ENCODE results near the gene MYO1F.
A peak's percentile ranks its signal among the peaks of the same experiment; 100 is the strongest.
"Not testable (repeated sequence)": the region's sequence is repeated elsewhere in the genome, so short reads cannot be mapped to it uniquely, and the experiment has no call there.

MYO1F gene

GRCh38 chr19:8617984-8618383 is 40.7 kb upstream of the MYO1F start:
- H3K14ac ChIP-seq (ENCODE audit: low read length in 2 of 2) = no peak overlapping the region
- H3K36me3 ChIP-seq (ENCODE audit: control insufficient read depth in 1 of 2, insufficient read depth in 2 of 2, low read depth in 1 of 2, low read length in 2 of 2) = no peaks in the 10 kb centered on the region
- H3K9me3 ChIP-seq (ENCODE audit: control insufficient read depth, low read length) = no peaks in the 10 kb centered on the region
- H2BK5ac ChIP-seq (ENCODE audit: low read depth, low read length, poor library complexity, severe bottlenecking) = no peak overlapping the region
- H3K4me3 ChIP-seq (ENCODE audit: insufficient read depth in 1 of 2, low read depth in 1 of 2, low read length in 2 of 2) = no peak overlapping the region
- no peak overlapping the region for H3K4ac ChIP-seq (ENCODE audit: low read depth in 1 of 2, low read length in 2 of 2)
- WGBS = 93% methylated on average over 3 of the region's 4 CpGs
- H2BK120ac ChIP-seq (ENCODE audit: low read depth, low read length) = no peak overlapping the region
- no peak overlapping the region for H4K8ac ChIP-seq (ENCODE audit: low read length)
- H3K79me1 ChIP-seq (replicated peaks; ENCODE audit: low read length, poor library complexity, severe bottlenecking) = no peaks in the 10 kb centered on the region
- H3K9ac ChIP-seq (ENCODE audit: low read length) = no peak overlapping the region
- DNase-seq = no peak
- H2BK12ac ChIP-seq (ENCODE audit: low read length in 2 of 2) = no peak overlapping the region
- no peak overlapping the region for H3K4me2 ChIP-seq (ENCODE audit: low read length, poor library complexity, severe bottlenecking)
- no peak overlapping the region for H4K91ac ChIP-seq (ENCODE audit: low read length)
- H3K27ac ChIP-seq (ENCODE audit: low read length, poor library complexity, severe bottlenecking) = no peak overlapping the region
- no peak overlapping the region for H2AFZ ChIP-seq (ENCODE audit: low read depth, low read length)
- no peak overlapping the region for H3K18ac ChIP-seq (ENCODE audit: low read depth in 1 of 2, low read length in 2 of 2)
- H3K27me3 ChIP-seq (ENCODE audit: control insufficient read depth in 1 of 2, insufficient read depth in 1 of 2, low read length in 2 of 2) = peaks cover 3 to 19% of the 10 kb centered on the region in 2 experiments
- H2BK15ac ChIP-seq (ENCODE audit: low read depth, poor library complexity, severe bottlenecking) = no peak overlapping the region
- H2AK5ac ChIP-seq (ENCODE audit: low read length, severe bottlenecking) = no peak overlapping the region
- peaks cover 3% of the 10 kb centered on the region for H3K4me1 ChIP-seq (ENCODE audit: control insufficient read depth, insufficient read depth, low read depth, low read length)
- no peak overlapping the region for H3K23ac ChIP-seq (ENCODE audit: low read length in 2 of 2)

- not testable (repeated sequence) for H3K14ac ChIP-seq (ENCODE audit: low read length in 2 of 2); H2AFZ ChIP-seq (ENCODE audit: low read depth, low read length); H3K4me3 ChIP-seq (ENCODE audit: insufficient read depth in 1 of 2, low read depth in 1 of 2, low read length in 2 of 2); H3K79me1 ChIP-seq (replicated peaks; ENCODE audit: low read length, poor library complexity, severe bottlenecking); H3K27ac ChIP-seq (ENCODE audit: low read length, poor library complexity, severe bottlenecking); H3K36me3 ChIP-seq (ENCODE audit: control insufficient read depth in 1 of 2, insufficient read depth in 2 of 2, low read depth in 1 of 2, low read length in 2 of 2); H3K23ac ChIP-seq (ENCODE audit: low read length in 2 of 2); H4K8ac ChIP-seq (ENCODE audit: low read length); H2BK15ac ChIP-seq (ENCODE audit: low read depth, poor library complexity, severe bottlenecking); H4K91ac ChIP-seq (ENCODE audit: low read length); H2BK12ac ChIP-seq (ENCODE audit: low read length in 2 of 2); H3K4me2 ChIP-seq (ENCODE audit: low read length, poor library complexity, severe bottlenecking); H3K4ac ChIP-seq (ENCODE audit: low read depth in 1 of 2, low read length in 2 of 2); H2AK5ac ChIP-seq (ENCODE audit: low read length, severe bottlenecking); DNase-seq; H2BK120ac ChIP-seq (ENCODE audit: low read depth, low read length); H2BK5ac ChIP-seq (ENCODE audit: low read depth, low read length, poor library complexity, severe bottlenecking); H3K9ac ChIP-seq (ENCODE audit: low read length); H3K4me1 ChIP-seq (ENCODE audit: control insufficient read depth, insufficient read depth, low read depth, low read length); H3K9me3 ChIP-seq (ENCODE audit: control insufficient read depth, low read length); H3K18ac ChIP-seq (ENCODE audit: low read depth in 1 of 2, low read length in 2 of 2)
- peaks cover 3 to 19% of the 10 kb centered on the region in 2 experiments for H3K27me3 ChIP-seq (ENCODE audit: control insufficient read depth in 1 of 2, insufficient read depth in 1 of 2, low read length in 2 of 2)
- WGBS = 77% methylated on average over 14 of the region's 15 CpGs
These were observed 40.1 kb upstream of the MYO1F start for GRCh38 chr19:8617325-8617724.

DNA sequence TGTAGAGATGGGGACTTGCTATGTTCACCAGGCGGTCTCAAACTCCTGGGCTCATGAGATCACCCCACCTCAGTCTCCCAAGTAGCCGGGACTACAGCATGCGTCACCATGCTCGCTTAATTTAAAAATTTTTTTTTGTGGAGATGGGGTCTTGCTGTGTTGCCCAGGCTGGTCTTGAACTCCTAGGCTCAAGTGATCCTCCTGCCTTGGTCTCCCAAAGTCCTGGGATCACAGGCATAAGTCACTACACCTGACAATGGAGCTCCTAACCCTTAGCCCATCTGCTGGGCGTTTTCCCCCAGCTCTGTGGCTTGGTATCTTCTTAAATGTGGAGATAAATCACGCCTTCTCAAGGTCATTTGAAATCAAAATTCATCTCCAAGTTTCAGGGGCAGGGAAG is 39.6 kb upstream of the MYO1F start:
- Histone ChIP-seq H3K36me3 (ENCODE audit: control insufficient read depth in 1 of 2, insufficient read depth in 2 of 2, low read depth in 1 of 2, low read length in 2 of 2) (no peaks in the 10 kb centered on the region), H2BK120ac (ENCODE audit: low read depth, low read length) (no peak overlapping the region), H3K4ac (ENCODE audit: low read depth in 1 of 2, low read length in 2 of 2) (no peak overlapping the region), H3K4me2 (ENCODE audit: low read length, poor library complexity, severe bottlenecking) (no peak overlapping the region), H4K91ac (ENCODE audit: low read length) (no peak overlapping the region), H3K9me3 (ENCODE audit: control insufficient read depth, low read length) (no peaks in the 10 kb centered on the region), H3K27ac (ENCODE audit: low read length, poor library complexity, severe bottlenecking) (no peak overlapping the region), H3K4me1 (ENCODE audit: control insufficient read depth, insufficient read depth, low read depth, low read length) (peaks cover 9% of the 10 kb centered on the region), H2BK15ac (ENCODE audit: low read depth, poor library complexity, severe bottlenecking) (no peak overlapping the region), H3K4me3 (ENCODE audit: insufficient read depth in 1 of 2, low read depth in 1 of 2, low read length in 2 of 2) (no peak overlapping the region), H2AFZ (ENCODE audit: low read depth, low read length) (no peak overlapping the region), H2AK5ac (ENCODE audit: low read length, severe bottlenecking) (no peak overlapping the region), H3K79me1 (replicated peaks; ENCODE audit: low read length, poor library complexity, severe bottlenecking) (no peaks in the 10 kb centered on the region), H3K23ac (ENCODE audit: low read length in 2 of 2) (no peak overlapping the region), H3K27me3 (ENCODE audit: control insufficient read depth in 1 of 2, insufficient read depth in 1 of 2, low read length in 2 of 2) (peaks cover 3 to 19% of the 10 kb centered on the region in 2 experiments), H3K18ac (ENCODE audit: low read depth in 1 of 2, low read length in 2 of 2) (no peak overlapping the region), H3K14ac (ENCODE audit: low read length in 2 of 2) (no peak overlapping the region), H4K8ac (ENCODE audit: low read length) (no peak overlapping the region), H2BK5ac (ENCODE audit: low read depth, low read length, poor library complexity, severe bottlenecking) (no peak overlapping the region), H3K9ac (ENCODE audit: low read length) (no peak overlapping the region), H2BK12ac (ENCODE audit: low read length in 2 of 2) (no peak overlapping the region)
- 83% methylated on average over 2 of the region's 6 CpGs for WGBS
- DNase-seq = no peak

DNA sequence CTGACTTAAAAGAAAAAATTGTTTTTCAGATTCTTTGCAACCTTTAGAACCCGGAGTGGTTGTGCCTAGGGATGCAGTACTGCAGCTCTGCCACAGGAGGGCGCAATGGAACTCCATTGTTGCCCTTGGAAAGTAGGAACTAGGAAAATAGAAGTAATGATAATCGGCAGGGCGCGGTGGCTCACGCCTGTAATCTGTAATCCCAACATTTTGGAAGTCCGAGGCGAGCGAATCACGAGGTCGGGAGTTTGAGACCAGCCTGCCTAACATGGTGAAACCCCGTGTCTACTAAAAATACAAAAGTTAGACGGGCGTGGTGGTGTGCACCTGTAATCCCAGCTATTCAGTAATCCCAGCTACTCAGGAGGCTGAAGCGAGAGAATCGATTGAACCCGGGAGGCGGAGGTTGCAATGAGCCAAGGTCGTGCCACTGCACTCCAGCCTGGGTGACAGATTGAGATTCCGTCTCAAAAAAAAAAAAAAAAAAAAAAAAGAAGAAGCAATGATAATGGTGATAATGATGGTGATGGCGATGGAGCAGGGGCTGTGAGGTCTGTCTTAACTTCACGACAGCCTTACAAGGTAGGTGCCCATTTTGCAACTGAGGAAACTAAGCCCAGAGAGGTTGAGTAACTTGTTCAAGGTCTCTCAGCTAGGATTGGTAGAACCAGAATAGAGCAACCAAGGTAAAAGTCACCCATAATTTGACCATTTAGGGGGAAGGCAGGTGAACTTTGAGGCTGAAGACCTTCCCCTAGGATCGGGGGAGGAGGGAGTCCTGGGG is 38.8 kb upstream of the MYO1F start:
- H3K4me3 ChIP-seq (ENCODE audit: insufficient read depth in 1 of 2, low read depth in 1 of 2, low read length in 2 of 2) = no peak overlapping the region
- H2BK15ac ChIP-seq (ENCODE audit: low read depth, poor library complexity, severe bottlenecking) = no peak overlapping the region
- no peak overlapping the region for H4K91ac ChIP-seq (ENCODE audit: low read length)
- H3K18ac ChIP-seq (ENCODE audit: low read depth in 1 of 2, low read length in 2 of 2) = no peak overlapping the region
- peaks cover 3 to 19% of the 10 kb centered on the region in 2 experiments for H3K27me3 ChIP-seq (ENCODE audit: control insufficient read depth in 1 of 2, insufficient read depth in 1 of 2, low read length in 2 of 2)
- H3K9ac ChIP-seq (ENCODE audit: low read length) = no peak overlapping the region
- H3K27ac ChIP-seq (ENCODE audit: low read length, poor library complexity, severe bottlenecking) = no peak overlapping the region
- H3K14ac ChIP-seq (ENCODE audit: low read length in 2 of 2) = no peak overlapping the region
- H3K9me3 ChIP-seq (ENCODE audit: control insufficient read depth, low read length) = no peaks in the 10 kb centered on the region
- H3K4ac ChIP-seq (ENCODE audit: low read depth in 1 of 2, low read length in 2 of 2) = no peak overlapping the region
- H3K23ac ChIP-seq (ENCODE audit: low read length in 2 of 2) = no peak overlapping the region
- H3K36me3 ChIP-seq (ENCODE audit: control insufficient read depth in 1 of 2, insufficient read depth in 2 of 2, low read depth in 1 of 2, low read length in 2 of 2) = no peaks in the 10 kb centered on the region
- no peak overlapping the region for H2AFZ ChIP-seq (ENCODE audit: low read depth, low read length)
- no peak overlapping the region for H4K8ac ChIP-seq (ENCODE audit: low read length)
- no peaks in the 10 kb centered on the region for H3K79me1 ChIP-seq (replicated peaks; ENCODE audit: low read length, poor library complexity, severe bottlenecking)
- no peak overlapping the region for H2BK5ac ChIP-seq (ENCODE audit: low read depth, low read length, poor library complexity, severe bottlenecking)
- H2BK120ac ChIP-seq (ENCODE audit: low read depth, low read length) = no peak overlapping the region
- no peak overlapping the region for H2AK5ac ChIP-seq (ENCODE audit: low read length, severe bottlenecking)
- H3K4me1 ChIP-seq (ENCODE audit: control insufficient read depth, insufficient read depth, low read depth, low read length) = peaks cover 16% of the 10 kb centered on the region
- WGBS = 54% methylated on average over 23 of the region's 23 CpGs
- H3K4me2 ChIP-seq (ENCODE audit: low read length, poor library complexity, severe bottlenecking) = no peak overlapping the region
- peak; percentile 50 for DNase-seq
- H2BK12ac ChIP-seq (ENCODE audit: low read length in 2 of 2) = no peak overlapping the region
